Neural progenitor cell (in vitro differentiated cells): ENCODE data around the gene PNPLA6.

Experiments used
- CTCF ChIP-seq: fragments of 200-600 bp; sonication (generic); IDR thresholded peaks from 2 replicates; pipeline ENCODE4 v1.5.1; 2017; ENCODE audit warnings: antibody characterized with exemption, mild to moderate bottlenecking
- EZH2phosphoT487 ChIP-seq: fragments of 200-600 bp; sonication (generic); IDR thresholded peaks from 2 replicates; pipeline ENCODE4 v1.6.1; 2017; ENCODE audit warnings: antibody characterized with exemption

GRCh38 chr19:7527516-7528191 is 7.9 kb upstream of the PNPLA6 start:
- TF ChIP-seq CTCF (no peak), EZH2phosphoT487 (no peak)
